GM12878 (cell line): ENCODE measurements around the gene JAGN1.

Experiments
- BRCA1 ChIP-seq: IDR thresholded peaks from 2 replicates; pipeline ENCODE4 v1.6.1; 2011; ENCODE audit warnings: low read depth, low read length, improper control_type of control experiment
- CHD4 ChIP-seq: fragments of 200-600 bp; sonication (generic); IDR thresholded peaks from 2 replicates; pipeline ENCODE4 v1.6.1; 2016; ENCODE audit warnings: mild to moderate bottlenecking
- CTCF ChIP-seq, 3 experiments: IDR thresholded peaks in 2 of 3; conservative IDR thresholded peaks in 1 of 3; 2 replicates each; pipeline ENCODE4 v1.5.1; 2011; ENCODE audit warnings: low read depth in 3 of 3, low read length in 3 of 3, mild to moderate bottlenecking in 3 of 3, control low read depth in 2 of 3, moderate library complexity in 2 of 3, inconsistent platforms in 1 of 3, mixed read lengths in 1 of 3; ENCODE audit not compliant: control insufficient read depth in 2 of 3, insufficient read depth in 1 of 3; ENCODE audit errors: extremely low read depth in 1 of 3
- DPF2 ChIP-seq: fragments of 450-650 bp; IDR thresholded peaks from 2 replicates; pipeline ENCODE4 v1.6.1; 2017; ENCODE audit warnings: mild to moderate bottlenecking
- EZH2 ChIP-seq: IDR thresholded peaks from 2 replicates; pipeline ENCODE4 v1.6.1; 2012; ENCODE audit warnings: low read depth, mild to moderate bottlenecking, control low read depth, inconsistent platforms, low read length, borderline replicate concordance; ENCODE audit not compliant: control insufficient read depth
- HDAC6 ChIP-seq: fragments of 200-600 bp; sonication (generic); IDR thresholded peaks from one replicate; pipeline ENCODE4 v1.8.0; 2017; ENCODE audit warnings: antibody characterized with exemption; ENCODE audit not compliant: unreplicated experiment
- KDM1A ChIP-seq: fragments of 200-600 bp; sonication (generic); IDR thresholded peaks from 2 replicates; pipeline ENCODE4 v1.6.1; 2016; ENCODE audit warnings: borderline replicate concordance
- POLR2AphosphoS5 ChIP-seq: IDR thresholded peaks from 2 replicates; pipeline ENCODE4 v1.6.1; 2011; ENCODE audit warnings: mild to moderate bottlenecking, low read length, inconsistent platforms

GRCh38 chr3:9843715-9844438 lies 46.5 kb upstream of the JAGN1 start, which contains the start of gene RPUSD3:
- TF ChIP-seq EZH2 (no peak), CTCF (IDR thresholded peaks at IDR 0.05 in 2 of 3, conservative IDR thresholded peaks at IDR 0.05 in 1 of 3; ENCODE audit: control insufficient read depth in 2 of 3, extremely low read depth in 1 of 3, insufficient read depth in 1 of 3, low read depth in 3 of 3, low read length in 3 of 3) (no peak), DPF2 (peak; percentile 98), POLR2AphosphoS5 (no peak), BRCA1 (no peak), CHD4 (no peak), HDAC6 (no peak), KDM1A (no peak)
